GM13977 (cell line): ENCODE measurements around the gene ABTB2.
"Not testable (repeated sequence)": the region's sequence is repeated elsewhere in the genome, so short reads cannot be mapped to it uniquely, and the experiment has no call there.

ENCODE experiments used
- DNase-seq: peaks from one replicate; pipeline ENCODE4 v3.0.0; 2012; ENCODE audit warnings: low spot score
- CTCF ChIP-seq: IDR thresholded peaks from 2 replicates; pipeline ENCODE4 v1.5.1; 2012; ENCODE audit warnings: mild to moderate bottlenecking, control low read depth; ENCODE audit not compliant: insufficient read depth; ENCODE audit errors: extremely low read depth, missing control alignments
- in situ Hi-C: fragments of 300-500 bp; cut with MboI; formaldehyde crosslinking; loops from one replicate; pipeline ENCODE4 v1.12.0; 2022; ENCODE audit warnings: low sequenced_read_pairs, low pct_unique_long_range_greater_than_20kb, mixed read lengths, inconsistent platforms; ENCODE audit not compliant: unreplicated experiment

The ABTB2 gene

DNA sequence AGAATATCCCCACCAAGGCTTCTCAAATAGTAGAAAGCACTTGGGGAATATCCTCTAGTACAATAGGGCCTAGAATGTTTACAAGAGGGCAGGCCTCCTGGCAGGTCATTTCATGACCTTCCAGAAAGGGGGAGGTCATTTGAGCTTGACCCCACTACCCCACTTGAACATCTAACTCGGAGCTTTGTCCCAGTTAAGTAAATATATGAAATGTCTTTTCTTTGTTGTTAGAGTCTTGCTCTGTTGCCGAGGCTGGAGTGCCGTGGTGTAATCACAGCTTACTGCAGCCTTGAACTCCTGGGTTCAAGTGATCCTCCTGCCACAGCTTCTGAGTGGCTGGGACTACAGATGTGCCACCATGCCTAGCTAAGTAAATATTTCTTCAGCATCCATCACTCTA is 108.4 kb downstream of the ABTB2 start:
- in situ Hi-C loops = no loop called here
- DNase-seq = no peak
- TF ChIP-seq CTCF = no peak

GRCh38 chr11:34246511-34246910 is 111.3 kb downstream of the ABTB2 start:
- DNase-seq, in situ Hi-C loops: not testable (repeated sequence)

DNA sequence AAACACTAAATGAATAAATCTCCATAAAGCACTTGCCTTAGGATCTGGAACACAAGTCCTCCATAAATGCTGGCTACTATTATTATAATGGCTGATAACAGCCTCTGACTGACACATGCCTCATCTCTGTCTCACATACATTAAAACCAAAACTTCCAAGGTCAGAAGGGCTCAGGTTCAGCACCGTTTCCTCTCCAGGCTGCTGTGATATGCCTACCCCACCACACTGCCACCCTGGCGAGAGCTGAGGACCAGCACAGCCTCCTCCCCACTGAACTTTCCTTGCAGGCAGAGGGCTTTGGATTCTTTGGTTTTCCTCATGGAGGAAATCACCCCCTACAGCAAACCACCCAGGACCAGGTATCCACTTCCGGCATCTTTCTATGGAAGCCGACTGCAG is 112.8 kb downstream of the ABTB2 start:
- DNase-seq = no peak
- no peak for TF ChIP-seq CTCF
- in situ Hi-C loops = no loop called here

GRCh38 chr11:34243600-34244464 is 114.0 kb downstream of the ABTB2 start:
- in situ Hi-C loops = no loop called here
- TF ChIP-seq CTCF = no peak
- DNase-seq = peak; percentile 72

DNA sequence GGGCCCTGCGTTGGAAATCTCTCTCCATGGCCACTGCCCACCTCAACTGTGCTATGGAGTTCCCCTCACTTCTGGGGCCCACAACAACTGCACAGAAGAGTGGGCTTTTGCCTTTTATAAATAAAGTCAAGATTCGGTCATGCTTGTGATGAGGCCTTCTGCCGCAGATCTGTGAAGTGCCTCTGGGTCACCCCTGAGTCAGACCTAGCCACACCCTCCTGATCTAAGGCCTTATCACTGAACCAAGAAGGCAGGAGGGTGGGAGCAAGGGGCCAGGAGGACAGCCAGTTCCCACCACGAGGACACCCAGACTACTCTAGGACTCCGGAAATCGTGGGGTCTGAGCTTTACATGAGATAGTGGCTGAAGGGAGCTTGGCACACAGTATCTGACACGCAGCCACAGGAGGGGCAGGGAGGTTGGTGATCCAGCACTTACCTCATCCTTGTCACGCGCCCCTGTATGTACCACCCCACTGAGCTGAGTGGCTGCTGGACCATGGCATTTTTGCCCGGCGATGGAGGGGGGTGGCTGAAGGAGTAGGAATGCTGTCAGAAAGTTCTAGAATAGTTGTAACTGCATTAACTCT is 115.7 kb downstream of the ABTB2 start:
- in situ Hi-C loops = no loop called here
- TF ChIP-seq CTCF = no peak
- no peak for DNase-seq

DNA sequence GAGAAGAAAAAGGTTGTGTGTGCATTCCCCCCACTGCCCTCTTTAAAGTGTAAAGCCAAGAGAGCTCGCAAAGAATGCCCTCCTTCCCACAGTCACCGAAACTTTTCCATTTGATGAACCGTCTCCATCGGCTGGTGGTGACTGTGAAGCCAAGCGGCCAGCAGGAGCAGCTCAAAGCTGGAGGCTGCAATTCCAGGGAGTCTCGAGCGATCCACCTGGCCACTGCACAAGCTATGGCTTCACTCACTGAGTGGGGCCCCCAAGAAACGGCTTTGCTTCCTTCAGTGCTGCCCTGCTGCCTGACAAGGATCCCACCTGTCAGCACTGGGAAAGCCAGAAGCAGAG is 117.7 kb downstream of the ABTB2 start:
- in situ Hi-C loops = no loop called here
- no peak for DNase-seq
- no peak for TF ChIP-seq CTCF

- DNase-seq = no peak
- in situ Hi-C loops = loop anchor here (10.0 kb wide), 1 partner anchor 115 kb away; the partner anchor contains the start of gene ABTB2
These were observed 118.2 kb downstream of the ABTB2 start for GRCh38 chr11:34239465-34240149.

More at GRCh38 chr11:34239465-34240149, 118.2 kb downstream of the ABTB2 start:
- no peak for TF ChIP-seq CTCF
